Measurements from ENCODE around the gene MYH3.

Gene MYH3

GRCh38 chr17:10687499-10687898 lies 30.4 kb upstream of the MYH3 start:
- TF ChIP-seq, protein P1, sequence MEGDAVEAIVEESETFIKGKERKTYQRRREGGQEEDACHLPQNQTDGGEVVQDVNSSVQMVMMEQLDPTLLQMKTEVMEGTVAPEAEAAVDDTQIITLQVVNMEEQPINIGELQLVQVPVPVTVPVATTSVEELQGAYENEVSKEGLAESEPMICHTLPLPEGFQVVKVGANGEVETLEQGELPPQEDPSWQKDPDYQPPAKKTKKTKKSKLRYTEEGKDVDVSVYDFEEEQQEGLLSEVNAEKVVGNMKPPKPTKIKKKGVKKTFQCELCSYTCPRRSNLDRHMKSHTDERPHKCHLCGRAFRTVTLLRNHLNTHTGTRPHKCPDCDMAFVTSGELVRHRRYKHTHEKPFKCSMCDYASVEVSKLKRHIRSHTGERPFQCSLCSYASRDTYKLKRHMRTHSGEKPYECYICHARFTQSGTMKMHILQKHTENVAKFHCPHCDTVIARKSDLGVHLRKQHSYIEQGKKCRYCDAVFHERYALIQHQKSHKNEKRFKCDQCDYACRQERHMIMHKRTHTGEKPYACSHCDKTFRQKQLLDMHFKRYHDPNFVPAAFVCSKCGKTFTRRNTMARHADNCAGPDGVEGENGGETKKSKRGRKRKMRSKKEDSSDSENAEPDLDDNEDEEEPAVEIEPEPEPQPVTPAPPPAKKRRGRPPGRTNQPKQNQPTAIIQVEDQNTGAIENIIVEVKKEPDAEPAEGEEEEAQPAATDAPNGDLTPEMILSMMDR (IDR thresholded peaks at IDR 0.05; ENCODE audit: extremely low read depth, missing control alignments): no peak
- no peak for DNase-seq (ENCODE audit: low spot score)

GRCh38 chr17:10683853-10684252 lies 26.7 kb upstream of the MYH3 start:
- TF ChIP-seq, protein P1 (IDR thresholded peaks at IDR 0.05; ENCODE audit: extremely low read depth, missing control alignments): peak; percentile 8
- peak; percentile 16 for DNase-seq (ENCODE audit: low spot score)

DNA sequence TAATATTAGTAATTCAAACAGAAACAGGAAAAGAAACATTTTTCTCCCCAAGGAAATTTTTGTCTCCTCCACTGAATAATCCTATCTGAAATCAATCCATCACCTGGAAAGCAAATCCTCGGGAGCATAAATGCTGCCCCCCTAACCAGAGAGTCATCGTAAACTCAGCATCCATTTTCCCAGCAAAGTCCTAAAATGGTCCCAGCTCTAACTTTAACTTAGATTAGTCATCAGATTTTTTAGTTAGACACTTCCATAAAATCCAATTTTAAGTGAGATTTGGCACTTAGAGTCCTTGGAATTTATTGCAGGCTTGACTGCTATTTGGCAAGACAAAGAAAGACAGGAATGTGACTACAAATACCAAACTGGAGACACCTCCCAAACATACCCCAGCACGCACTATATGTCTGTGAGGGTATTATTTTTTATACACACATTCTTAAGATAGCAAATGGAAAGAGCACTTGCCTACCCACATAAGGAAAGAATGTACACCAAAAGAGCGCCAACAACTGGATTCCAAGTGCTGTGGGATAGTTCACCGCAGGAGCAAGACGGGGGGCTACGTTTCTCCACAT lies 24.8 kb upstream of the MYH3 start:
- no peak for DNase-seq (ENCODE audit: low spot score)
- TF ChIP-seq, protein P1 (IDR thresholded peaks at IDR 0.05; ENCODE audit: extremely low read depth, missing control alignments): no peak

DNA sequence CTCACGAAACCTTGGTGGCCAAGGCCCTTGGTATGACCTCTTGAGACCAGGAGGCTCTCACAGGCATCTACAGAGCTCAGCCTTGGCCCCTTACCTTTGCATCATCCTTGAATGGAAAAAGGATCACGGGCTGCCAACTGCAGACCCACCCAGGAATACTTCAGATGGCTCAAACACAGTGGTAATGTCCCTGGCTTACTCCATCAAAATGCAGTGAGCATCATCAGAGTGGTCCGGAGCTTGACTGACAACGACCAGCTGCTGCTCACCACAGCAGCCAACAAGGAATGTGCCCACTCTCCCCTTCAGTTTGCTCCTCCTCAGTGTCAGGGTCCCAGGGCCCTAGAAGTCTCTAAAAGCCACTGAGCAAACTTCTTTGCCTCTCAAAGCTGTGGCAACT lies 17.6 kb upstream of the MYH3 start:
- DNase-seq (ENCODE audit: low spot score): no peak
- TF ChIP-seq, protein P1 (IDR thresholded peaks at IDR 0.05; ENCODE audit: extremely low read depth, missing control alignments): no peak

DNA sequence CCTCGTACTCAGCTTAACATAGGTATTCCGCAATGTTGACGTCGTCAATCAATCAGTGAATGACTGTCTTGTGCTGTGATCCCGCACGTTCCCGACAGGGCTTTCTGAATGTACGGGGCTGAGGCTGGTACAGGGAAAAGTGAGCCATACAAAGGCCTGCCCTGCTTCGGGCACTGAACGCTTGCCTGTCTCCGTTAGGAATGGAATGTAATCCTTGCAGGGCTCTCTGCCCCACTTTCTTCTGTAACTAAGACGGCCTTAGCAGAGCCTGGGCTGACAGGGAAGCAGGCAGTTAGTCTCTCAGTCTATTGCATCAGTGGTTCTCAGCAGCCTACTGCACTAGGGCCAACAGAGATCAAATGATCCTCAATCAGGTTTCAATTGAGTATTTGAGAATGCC lies 16.2 kb upstream of the MYH3 start:
- no peak for DNase-seq (ENCODE audit: low spot score)
- TF ChIP-seq, protein P1 (IDR thresholded peaks at IDR 0.05; ENCODE audit: extremely low read depth, missing control alignments): no peak

- TF ChIP-seq, protein P1 (IDR thresholded peaks at IDR 0.05; ENCODE audit: extremely low read depth, missing control alignments): no peak
- no peak for DNase-seq (ENCODE audit: low spot score)
These were observed 11.7 kb upstream of the MYH3 start for GRCh38 chr17:10668775-10669174.

GRCh38 chr17:10666906-10667305 lies 9.8 kb upstream of the MYH3 start:
- TF ChIP-seq, protein P1 (IDR thresholded peaks at IDR 0.05; ENCODE audit: extremely low read depth, missing control alignments): no peak

More at GRCh38 chr17:10666906-10667305, 9.8 kb upstream of the MYH3 start:
- DNase-seq (ENCODE audit: low spot score): no peak

Measured in GM20000 (cell line).